Activated CD8-positive, alpha-beta T cell treated with anti-CD3 and anti-CD28 coated beads for 36 hours (primary cell): ENCODE results near the gene RMP24.
"Not testable (repeated sequence)": the region's sequence is repeated elsewhere in the genome, so short reads cannot be mapped to it uniquely, and the experiment has no call there.

Experiments
- ATAC-seq: fragments of 200-7000 bp; cut with Tn5 transposase; one replicate; pipeline ENCODE4 v1.10.0; 2021; ENCODE audit warnings: mild to moderate bottlenecking, moderate library complexity
- CTCF ChIA-PET: fragments of 350-600 bp; sonication (Branson Sonifier 250); formaldehyde crosslinking; loops from one replicate; lab custom pipeline; 2021; ENCODE audit warnings: antibody characterized with exemption; lab: Charles Lee
- POLR2A ChIA-PET: fragments of 350-600 bp; sonication (Branson Sonifier 250); formaldehyde crosslinking; loops from one replicate; lab custom pipeline; 2021; ENCODE audit warnings: antibody characterized with exemption; lab: Charles Lee
- DNase-seq: peaks from one replicate; pipeline ENCODE4 v3.0.0-alpha.2; 2020
- H3K27ac Mint-ChIP-seq: one replicate; pipeline ENCODE4 v1.8.0; 2021; ENCODE audit warnings: mild to moderate bottlenecking, mixed read lengths
- H3K27me3 Mint-ChIP-seq: one replicate; pipeline ENCODE4 v1.8.0; 2021; ENCODE audit warnings: mixed read lengths
- H3K36me3 Mint-ChIP-seq: one replicate; pipeline ENCODE4 v1.8.0; 2021; ENCODE audit warnings: low read depth, mixed read lengths
- H3K4me1 Mint-ChIP-seq: one replicate; pipeline ENCODE4 v1.8.0; 2021; ENCODE audit warnings: low read depth, mixed read lengths
- H3K4me3 Mint-ChIP-seq: one replicate; pipeline ENCODE4 v1.8.0; 2021; ENCODE audit warnings: mild to moderate bottlenecking, moderate library complexity, mixed read lengths
- H3K9me3 Mint-ChIP-seq: one replicate; pipeline ENCODE4 v1.8.0; 2021; ENCODE audit warnings: mixed read lengths
- CTCF ChIP-seq: fragments of 200-600 bp; IDR thresholded peaks from one replicate; pipeline ENCODE4 v1.8.0; 2022; ENCODE audit warnings: antibody characterized with exemption, mild to moderate bottlenecking
- intact Hi-C: fragments of 100-400 bp; cut with micrococcal nuclease; formaldehyde crosslinking; loops from one replicate; pipeline ENCODE4 v1.10.0; 2022

The RMP24 gene

GRCh38 chr18:35956226-35956625, 16.3 kb upstream of the RMP24 start:
- Mint-ChIP-seq H3K27me3 (peaks cover 20% of the 10 kb centered on the region), H3K4me1 (no peaks in the 10 kb centered on the region), H3K36me3 (no peaks in the 10 kb centered on the region), H3K27ac (no peak overlapping the region), H3K4me3 (no peak overlapping the region), H3K9me3 (peaks cover 5% of the 10 kb centered on the region)
- no peak for TF ChIP-seq CTCF
- DNase-seq = no peak
- intact Hi-C loops = no loop called here
- ChIA-PET POLR2A (no interaction called here), CTCF (no interaction called here)
- ATAC-seq = no peak

- Mint-ChIP-seq H3K4me3 (no peak overlapping the region), H3K36me3 (no peaks in the 10 kb centered on the region), H3K27ac (no peak overlapping the region), H3K9me3 (peaks cover 5% of the 10 kb centered on the region), H3K27me3 (peaks cover 6% of the 10 kb centered on the region), H3K4me1 (no peaks in the 10 kb centered on the region)
- no peak for DNase-seq
- intact Hi-C loops = no loop called here
- POLR2A ChIA-PET = no interaction called here
- TF ChIP-seq CTCF = no peak
- CTCF ChIA-PET = interaction anchor here (0.9 kb wide), 1 partner anchor 11 kb away, joined by 5 read pairs; no protein-coding TSS in a partner anchor
- ATAC-seq = no peak
Observed at GRCh38 chr18:35962320-35962719, 10.2 kb upstream of the RMP24 start.

- ATAC-seq (no peak), DNase-seq (no peak)
- Mint-ChIP-seq H3K27me3 (peaks cover 2% of the 10 kb centered on the region), H3K9me3 (peaks cover 5% of the 10 kb centered on the region), H3K4me3 (no peak overlapping the region), H3K36me3 (no peaks in the 10 kb centered on the region), H3K27ac (no peak overlapping the region), H3K4me1 (peaks cover 8% of the 10 kb centered on the region)
- ChIA-PET POLR2A (no interaction called here), CTCF (no interaction called here)
- no peak for TF ChIP-seq CTCF
- intact Hi-C loops = no loop called here
Observed at GRCh38 chr18:35964319-35964718, 8.2 kb upstream of the RMP24 start.

GRCh38 chr18:35967866-35968265, 4.6 kb upstream of the RMP24 start:
- POLR2A ChIA-PET, ATAC-seq, DNase-seq, H3K36me3 Mint-ChIP-seq, H3K9me3 Mint-ChIP-seq, H3K27ac Mint-ChIP-seq, H3K27me3 Mint-ChIP-seq, intact Hi-C loops, H3K4me3 Mint-ChIP-seq: not testable (repeated sequence)
- peaks cover 24% of the 10 kb centered on the region for H3K4me1 Mint-ChIP-seq
- CTCF ChIA-PET = interaction anchor here (0.8 to 1.6 kb wide), 2 partner anchors 18 to 50 kb away, joined by 3 to 7 read pairs; no protein-coding TSS in a partner anchor

- intact Hi-C loops = no loop called here
- H3K4me3 Mint-ChIP-seq = no peak overlapping the region
- peaks cover 29% of the 10 kb centered on the region for H3K4me1 Mint-ChIP-seq
- DNase-seq = no peak
- no peaks in the 10 kb centered on the region for H3K27me3 Mint-ChIP-seq
- POLR2A ChIA-PET = no interaction called here
- H3K27ac Mint-ChIP-seq = peak overlapping the region; percentile 2
- peaks cover 7% of the 10 kb centered on the region for H3K36me3 Mint-ChIP-seq
- CTCF ChIA-PET = interaction anchor here (0.8 to 1.6 kb wide), 2 partner anchors 18 to 49 kb away, joined by 3 to 7 read pairs; no protein-coding TSS in a partner anchor
- no peak for TF ChIP-seq CTCF
- H3K9me3 Mint-ChIP-seq = no peaks in the 10 kb centered on the region
- no peak for ATAC-seq
Observed at GRCh38 chr18:35968278-35968880, 4.1 kb upstream of the RMP24 start.
